GM12865 (cell line): ENCODE results near the gene VCPKMT.
A peak's percentile ranks its signal among the peaks of the same experiment; 100 is the strongest.
"Not testable (repeated sequence)": the region's sequence is repeated elsewhere in the genome, so short reads cannot be mapped to it uniquely, and the experiment has no call there.

ENCODE experiments used
- DNase-seq: peaks from one replicate; pipeline ENCODE4 v3.0.0; 2010; ENCODE audit warnings: low read depth
- H3K4me3 ChIP-seq: 2 replicates; pipeline ENCODE4 v1.5.1; 2011; ENCODE audit warnings: mild to moderate bottlenecking, low read depth, low read length, control low read depth
- CTCF ChIP-seq: IDR thresholded peaks from 2 replicates; pipeline ENCODE4 v1.5.1; 2011; ENCODE audit warnings: low read length, control low read depth, low read depth, inconsistent platforms; ENCODE audit not compliant: insufficient read depth; ENCODE audit errors: missing control alignments

VCPKMT gene

GRCh38 chr14:50082308-50082742 lies 34.0 kb downstream of the VCPKMT start:
- H3K4me3 ChIP-seq, result peak overlapping the region; percentile 55
- peak; percentile 47 for DNase-seq
- no peak for TF ChIP-seq CTCF

- DNase-seq, H3K4me3 ChIP-seq: not testable (repeated sequence)
Measured at GRCh38 chr14:50079103-50079502, 37.3 kb downstream of the VCPKMT start.

- not testable (repeated sequence) for DNase-seq, H3K4me3 ChIP-seq
Measured at GRCh38 chr14:50073663-50074062, 42.7 kb downstream of the VCPKMT start.

- no peak overlapping the region for H3K4me3 ChIP-seq
- no peak for DNase-seq
- TF ChIP-seq CTCF, result no peak
Measured at GRCh38 chr14:50072395-50072794, 44.0 kb downstream of the VCPKMT start.

GRCh38 chr14:50070840-50071548 lies 45.4 kb downstream of the VCPKMT start:
- peak; percentile 35 for DNase-seq
- TF ChIP-seq CTCF, result no peak
- H3K4me3 ChIP-seq, result no peak overlapping the region

- TF ChIP-seq CTCF, result no peak
- no peak overlapping the region for H3K4me3 ChIP-seq
- no peak for DNase-seq
Measured at GRCh38 chr14:50070230-50070629, 46.1 kb downstream of the VCPKMT start.

GRCh38 chr14:50069325-50069724 lies 47.0 kb downstream of the VCPKMT start:
- no peak for DNase-seq
- no peak for TF ChIP-seq CTCF
- no peak overlapping the region for H3K4me3 ChIP-seq

- TF ChIP-seq CTCF, result no peak
- no peak overlapping the region for H3K4me3 ChIP-seq
- DNase-seq, result no peak
Measured at GRCh38 chr14:50068496-50068895, 47.9 kb downstream of the VCPKMT start.
